GM18507 (cell line): Measurements from ENCODE around the gene SMARCAD1.

ENCODE experiments used
- DNase-seq: peaks from one replicate; pipeline ENCODE4 v3.0.0; 2011; ENCODE audit warnings: low read depth; ENCODE audit not compliant: insufficient read length; ENCODE audit errors: extremely low spot score
- FAIRE-seq: peaks from 2 replicates; lab custom pipeline; 2011; peaks lifted over from hg19 to GRCh38; lab: Jason Lieb, UNC

Gene SMARCAD1

DNA sequence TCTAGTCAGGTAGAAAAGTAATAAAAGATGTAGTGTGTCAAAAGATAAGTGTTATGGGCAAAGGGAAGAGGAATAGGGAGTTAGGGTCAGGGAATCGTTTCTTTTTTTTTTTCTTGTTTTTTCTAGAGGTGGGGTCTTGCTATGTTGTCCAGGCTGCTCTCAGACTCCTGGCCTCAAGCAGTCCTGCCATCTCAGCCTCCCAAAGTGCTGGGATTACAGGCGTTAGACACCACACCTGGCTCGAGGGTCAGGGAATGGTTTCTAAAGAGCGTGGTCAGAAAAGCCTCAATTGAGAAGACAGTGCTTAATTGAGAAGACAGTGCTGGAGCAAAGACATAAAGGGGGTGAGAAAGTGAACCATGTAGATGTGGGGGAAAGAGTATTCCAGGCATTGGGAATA is 19.1 kb downstream of the SMARCAD1 start:
- no peak for FAIRE-seq
- no peak for DNase-seq

DNA sequence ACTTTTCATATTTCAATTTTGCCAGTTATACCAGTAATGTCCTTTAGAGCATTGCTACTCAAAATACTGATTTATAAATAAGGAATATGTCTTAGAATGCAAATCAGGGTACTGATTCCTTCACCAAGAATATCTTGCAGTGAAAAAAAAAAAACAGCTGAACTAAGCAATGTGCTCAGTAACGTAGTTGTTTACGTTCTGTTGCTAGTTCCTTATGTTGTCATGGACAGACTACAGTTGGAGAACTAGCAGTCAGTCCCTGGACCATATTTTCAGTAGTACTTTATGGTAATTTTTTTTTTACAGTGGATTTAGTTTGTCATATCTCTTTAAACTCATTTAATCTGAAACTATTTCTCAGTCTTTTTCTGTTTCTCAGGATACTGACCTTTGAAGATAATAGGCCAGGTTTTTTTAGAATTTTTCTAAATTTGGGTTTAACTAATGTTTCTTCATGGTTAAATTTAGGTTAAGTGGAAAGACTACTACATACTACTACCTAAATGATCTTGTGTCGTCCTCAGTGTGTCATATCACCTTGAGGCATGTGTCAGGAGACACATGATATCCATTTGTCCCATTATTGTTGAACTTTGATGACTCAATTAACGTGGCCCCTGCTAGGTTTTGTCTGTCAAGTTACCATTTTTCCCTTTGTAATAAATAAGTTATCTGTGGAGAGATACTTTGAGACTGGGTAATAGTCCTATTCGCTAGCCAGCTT is 21.0 kb downstream of the SMARCAD1 start:
- DNase-seq = no peak
- no peak for FAIRE-seq

DNA sequence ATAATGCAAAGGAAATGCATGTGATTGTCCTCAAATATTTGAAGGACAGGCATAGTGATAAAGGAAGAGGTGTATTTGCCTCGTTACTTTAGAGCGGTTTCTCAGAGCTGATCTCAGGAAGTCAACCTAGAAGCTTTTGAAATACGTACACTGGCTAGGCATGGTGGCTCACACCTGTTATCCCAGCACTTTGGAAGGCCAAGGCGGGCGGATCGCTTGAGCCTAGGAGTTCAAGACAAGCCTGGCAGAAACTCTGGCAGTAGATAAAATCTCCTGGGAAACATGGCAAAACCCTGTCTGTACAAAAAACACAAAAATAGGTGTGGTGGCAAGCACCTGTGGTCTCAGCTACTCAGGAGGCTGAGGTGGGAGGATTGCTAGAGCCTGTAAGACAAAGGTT is 24.9 kb downstream of the SMARCAD1 start:
- FAIRE-seq (no peak), DNase-seq (no peak)

DNA sequence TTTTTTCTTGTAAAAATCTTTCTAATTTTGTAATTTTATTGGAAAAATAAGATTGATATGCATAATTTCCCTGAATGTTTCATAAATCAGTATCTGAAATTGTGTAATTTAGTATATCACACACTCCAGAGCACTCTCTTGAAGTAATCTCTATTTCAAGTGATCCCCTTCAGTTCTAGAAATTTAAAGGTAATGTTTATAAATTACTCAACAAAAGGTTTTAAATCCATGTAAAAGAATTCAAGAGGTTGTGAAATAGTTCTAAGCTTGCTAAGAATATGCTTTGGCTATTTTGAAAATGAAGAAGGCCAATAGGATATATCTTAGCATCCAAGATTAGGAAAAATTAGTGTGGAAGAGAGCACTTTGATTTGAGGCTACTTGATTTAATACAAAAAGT is 28.2 kb downstream of the SMARCAD1 start:
- FAIRE-seq (no peak), DNase-seq (no peak)

DNA sequence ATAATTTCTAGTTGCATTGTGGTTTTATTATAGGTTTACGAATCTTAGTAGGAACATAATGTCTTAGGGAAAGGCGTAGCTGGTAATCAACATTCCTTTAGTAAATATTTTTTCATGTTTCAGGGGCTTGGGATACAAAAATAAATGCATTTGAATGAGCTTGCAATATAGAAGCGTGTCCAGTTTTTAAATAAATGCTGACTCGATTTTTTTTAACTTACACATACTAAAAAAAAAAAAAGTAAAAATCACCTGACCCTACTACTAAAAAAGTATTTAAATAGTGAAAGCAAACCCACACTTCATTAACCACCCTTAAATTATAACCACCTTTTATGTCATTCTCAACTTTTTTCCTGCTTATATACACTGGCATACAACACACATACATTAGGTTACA is 29.6 kb downstream of the SMARCAD1 start:
- DNase-seq (no peak), FAIRE-seq (no peak)

DNA sequence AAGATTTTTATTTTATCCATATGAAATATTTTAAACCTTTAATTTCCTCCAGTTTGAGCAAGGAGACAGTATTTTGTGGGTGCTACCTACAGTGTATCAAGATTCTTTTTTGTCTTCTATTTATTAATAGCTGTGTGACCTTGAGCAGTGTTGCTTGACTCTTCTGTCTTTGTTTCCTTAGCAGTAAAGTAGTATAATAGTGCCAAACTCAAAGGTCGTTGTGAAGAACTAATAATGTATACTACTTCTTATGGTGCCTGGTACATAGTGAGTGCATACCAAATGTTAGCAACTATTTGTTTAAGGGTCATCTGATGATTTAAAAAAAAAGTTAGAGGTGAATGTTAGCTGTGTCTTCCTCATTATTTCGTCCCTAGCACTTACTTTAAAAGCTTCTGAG is 30.5 kb downstream of the SMARCAD1 start:
- DNase-seq (no peak), FAIRE-seq (no peak)

DNA sequence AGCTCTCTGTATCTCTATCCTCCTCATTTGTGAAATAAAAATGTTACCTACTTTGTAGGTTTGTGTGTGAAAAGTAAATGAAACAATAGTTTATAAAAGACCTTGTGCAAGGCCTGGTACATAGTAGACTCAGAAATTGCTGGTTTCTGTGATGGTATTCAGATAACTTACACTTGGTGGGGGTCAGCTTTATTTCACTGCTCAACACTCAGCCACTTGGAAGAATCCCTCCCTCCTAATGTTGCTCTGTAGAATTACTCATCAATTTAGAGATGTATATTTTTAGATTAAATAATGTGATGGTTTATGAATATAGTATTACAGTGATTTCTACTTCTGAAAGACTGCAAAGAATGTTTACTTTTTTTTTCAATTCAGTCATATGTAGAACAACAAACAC is 32.7 kb downstream of the SMARCAD1 start:
- DNase-seq = no peak
- FAIRE-seq = no peak

DNA sequence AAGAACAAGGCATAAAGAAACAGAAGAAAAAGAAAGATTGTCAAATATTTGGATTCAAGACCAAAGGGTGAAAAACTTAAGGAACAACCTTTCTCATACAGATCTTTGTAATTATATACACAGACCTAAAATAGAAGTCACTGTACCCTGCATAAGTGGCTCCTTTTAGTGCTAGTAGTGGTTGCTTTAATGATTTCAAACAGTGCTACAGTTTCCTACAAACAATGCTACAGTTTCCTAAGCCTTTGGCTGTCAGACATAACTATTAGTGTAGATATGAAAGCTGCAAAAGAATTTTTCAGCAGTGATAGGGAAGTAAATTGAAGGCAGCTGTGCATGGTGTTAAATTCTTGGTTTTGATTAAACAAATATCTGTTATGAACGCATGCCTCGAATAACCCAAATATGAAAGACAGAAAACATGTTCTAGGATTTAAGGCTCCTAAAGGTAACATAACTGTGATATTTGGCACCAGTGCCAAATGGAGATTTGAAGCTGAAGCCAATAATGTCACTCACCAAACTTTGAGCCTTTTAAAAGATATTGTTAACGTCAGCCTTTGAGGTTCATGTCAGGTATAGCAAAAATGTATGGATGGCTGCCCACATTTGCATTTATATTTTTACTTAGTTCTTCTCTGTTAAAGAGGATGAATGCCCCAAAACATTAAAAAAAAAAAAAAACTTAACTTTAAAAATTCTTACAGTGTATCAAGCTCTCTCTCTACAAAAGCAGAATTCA is 36.6 kb downstream of the SMARCAD1 start:
- no peak for DNase-seq
- FAIRE-seq = peak; percentile 9

DNA sequence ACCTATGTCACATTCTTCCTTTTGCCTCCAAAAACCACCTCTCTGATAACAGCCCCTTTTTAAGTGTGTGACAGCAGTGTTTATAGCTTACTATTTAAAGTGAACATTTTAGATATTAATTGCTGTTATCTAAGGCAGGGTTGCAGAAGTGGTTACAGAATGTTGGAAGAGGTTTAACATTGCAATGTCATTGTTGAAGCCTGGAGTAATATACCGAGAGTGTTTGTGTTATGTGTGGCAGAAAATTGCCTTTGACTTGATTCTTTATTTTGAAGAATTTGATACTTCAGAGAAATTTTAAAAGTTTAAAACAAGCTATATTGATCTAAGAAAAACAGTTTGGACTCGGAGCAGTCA is 37.1 kb downstream of the SMARCAD1 start:
- FAIRE-seq = no peak
- DNase-seq = no peak

DNA sequence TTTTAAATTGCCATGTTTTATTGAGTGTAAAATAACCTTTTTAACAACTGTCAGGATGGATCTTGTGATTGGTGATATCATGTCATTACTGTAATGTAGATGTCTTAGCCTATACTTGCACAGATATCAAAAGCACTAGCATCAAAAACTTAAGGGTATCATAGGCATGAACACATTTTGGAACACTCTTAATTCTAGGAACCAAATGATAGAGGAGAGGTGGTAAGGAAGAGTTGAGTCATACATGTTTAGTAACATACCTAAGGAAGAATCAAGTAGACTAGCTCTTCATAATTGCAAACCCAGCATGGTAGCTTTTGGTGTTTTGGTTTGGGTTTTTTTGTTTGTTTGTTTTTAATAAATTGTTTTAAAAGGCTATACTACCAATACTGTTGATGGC is 43.4 kb downstream of the SMARCAD1 start:
- FAIRE-seq (no peak), DNase-seq (no peak)

DNA sequence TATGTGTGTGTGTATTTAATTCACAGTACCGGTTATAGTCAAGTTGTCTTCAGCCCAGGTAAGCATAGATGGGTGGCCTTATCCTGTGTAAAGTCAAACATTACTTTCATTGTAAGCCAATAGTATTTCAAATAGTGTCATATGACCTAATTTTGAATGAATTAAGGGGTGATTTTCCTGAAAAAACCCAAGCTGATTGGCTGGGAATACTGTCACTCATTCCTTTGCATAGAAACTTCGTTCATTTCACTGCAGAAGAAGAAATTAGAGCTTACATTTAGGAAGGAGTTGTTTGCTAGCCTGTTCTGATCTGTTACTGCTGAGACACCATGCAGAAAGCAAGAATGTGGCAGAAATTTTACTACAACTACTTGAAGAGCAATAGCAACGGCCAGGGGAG is 45.4 kb downstream of the SMARCAD1 start:
- DNase-seq (no peak), FAIRE-seq (no peak)

DNA sequence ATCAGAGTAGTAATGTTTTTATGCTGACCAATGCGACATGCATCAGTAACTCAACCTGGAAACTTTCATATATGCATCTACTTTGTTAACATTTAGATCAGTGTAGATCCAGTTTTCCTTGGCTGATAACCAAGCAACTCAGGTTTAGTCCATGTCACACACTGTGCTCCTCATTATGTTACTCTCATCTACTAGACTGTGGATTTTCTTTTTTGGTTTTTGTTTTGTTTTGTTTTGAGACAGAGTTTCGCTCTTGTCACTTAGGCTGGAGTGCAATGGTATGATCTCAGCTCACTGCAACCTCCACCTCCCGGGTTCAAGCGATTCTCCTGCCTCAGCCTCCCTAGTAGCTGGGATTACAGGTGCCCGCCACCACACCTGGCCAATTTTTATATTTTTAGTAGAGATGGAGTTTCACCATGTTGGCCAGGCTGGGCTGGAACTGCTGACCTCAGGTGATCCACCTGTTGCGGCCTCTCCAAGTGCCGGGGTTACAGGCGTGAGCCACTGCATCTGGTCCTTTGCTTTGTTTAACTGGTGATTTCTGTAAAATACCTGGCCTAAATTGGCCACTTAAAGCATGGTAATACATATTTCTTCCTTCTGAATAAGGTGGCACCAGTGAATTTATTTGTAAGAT is 48.6 kb downstream of the SMARCAD1 start:
- FAIRE-seq = no peak
- no peak for DNase-seq

DNA sequence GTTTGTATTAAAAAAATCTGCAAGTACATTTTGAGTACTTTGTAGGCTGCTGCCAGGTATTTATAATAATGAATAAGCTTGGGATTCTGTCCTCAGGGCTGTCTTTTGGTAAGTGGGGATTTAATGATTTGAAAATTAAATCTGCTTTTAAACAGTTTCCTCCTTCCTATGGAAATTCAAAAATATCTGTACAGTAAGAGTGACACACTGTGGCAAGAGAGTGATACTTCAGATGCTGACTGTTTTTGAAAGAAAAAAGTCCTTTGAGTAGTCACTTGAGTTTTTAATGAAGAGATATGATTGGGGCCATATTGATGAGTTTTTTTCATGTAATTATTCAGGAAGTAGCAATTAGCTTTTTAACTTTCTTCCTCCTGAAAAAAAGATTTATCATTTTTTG is 49.2 kb downstream of the SMARCAD1 start:
- no peak for FAIRE-seq
- DNase-seq = no peak

DNA sequence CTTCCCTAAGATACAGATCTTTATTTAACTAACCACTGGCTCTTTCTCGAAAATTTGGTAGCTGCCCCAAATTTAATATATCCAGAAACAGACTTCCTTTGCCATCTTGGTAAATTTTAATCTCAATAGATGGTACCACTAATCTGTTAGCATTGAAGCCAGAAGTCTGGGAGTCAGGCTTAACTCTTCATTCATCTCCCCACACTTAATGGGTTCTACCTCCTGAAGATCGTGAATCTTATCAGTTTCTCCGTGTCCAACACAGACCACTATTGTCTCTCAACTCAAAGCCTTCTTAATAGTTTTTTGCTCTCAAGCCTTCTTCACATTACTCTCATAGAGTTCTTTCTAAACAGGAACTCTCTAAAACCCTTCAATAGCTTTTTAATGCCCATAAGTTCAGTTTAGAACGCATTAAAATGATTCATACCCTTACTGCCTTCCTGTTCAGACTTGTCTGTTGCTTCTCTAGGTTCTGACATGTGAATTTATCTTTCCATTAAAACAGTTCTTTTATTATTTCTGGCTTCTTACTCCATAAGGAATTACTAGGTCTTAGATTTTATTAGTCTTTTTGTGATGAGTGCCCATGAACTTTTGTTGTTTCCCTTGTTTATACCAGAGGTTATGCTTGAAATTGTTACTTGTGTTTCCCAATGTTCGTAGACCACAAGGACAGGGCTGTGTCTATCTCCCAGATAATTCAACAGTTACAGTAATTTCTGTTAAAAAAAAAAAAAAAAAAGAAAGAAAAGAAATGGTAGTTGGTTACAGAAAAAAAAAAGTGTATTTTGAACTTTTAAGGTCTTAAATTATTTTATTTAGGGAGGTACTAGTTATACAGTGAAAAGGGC is 54.7 kb downstream of the SMARCAD1 start:
- FAIRE-seq = no peak
- no peak for DNase-seq

DNA sequence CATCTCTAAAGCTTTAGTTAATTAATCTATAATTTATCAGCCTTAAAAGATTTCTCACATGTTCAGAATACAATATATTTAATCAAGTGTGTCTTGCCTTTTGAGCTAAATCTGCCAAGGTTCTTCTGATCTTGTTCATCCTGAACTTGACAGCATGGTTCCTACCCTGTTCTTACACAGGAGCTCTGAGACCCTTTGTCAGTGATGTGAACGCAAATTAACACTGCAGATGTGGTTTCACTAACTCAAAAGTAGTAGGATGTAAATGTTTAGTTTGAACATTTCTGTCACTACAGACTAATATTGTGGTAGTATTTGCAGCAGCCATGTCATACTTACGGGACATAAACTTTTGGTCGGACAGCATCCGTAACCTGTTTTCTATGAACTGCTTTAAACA is 59.4 kb downstream of the SMARCAD1 start:
- FAIRE-seq (peak; percentile 60), DNase-seq (no peak)

DNA sequence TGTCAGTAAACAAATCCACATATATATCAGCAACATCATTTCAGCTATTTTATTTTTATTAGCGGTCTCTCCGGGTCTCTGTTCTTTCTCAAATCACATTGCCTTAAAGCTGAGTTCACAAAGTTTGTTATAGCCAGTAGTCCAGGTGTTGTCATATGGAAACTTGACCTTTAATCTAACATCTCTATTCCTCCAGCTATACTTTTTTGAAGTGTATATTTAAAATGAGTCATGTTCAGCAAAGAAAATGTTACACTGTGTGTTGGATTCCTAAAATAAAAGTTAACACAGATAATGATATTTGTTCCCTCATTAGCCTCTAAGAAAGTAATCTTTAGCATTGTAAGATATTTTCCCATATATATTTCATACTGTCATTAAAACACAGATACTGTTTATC is 63.6 kb downstream of the SMARCAD1 start:
- DNase-seq (no peak), FAIRE-seq (no peak)

DNA sequence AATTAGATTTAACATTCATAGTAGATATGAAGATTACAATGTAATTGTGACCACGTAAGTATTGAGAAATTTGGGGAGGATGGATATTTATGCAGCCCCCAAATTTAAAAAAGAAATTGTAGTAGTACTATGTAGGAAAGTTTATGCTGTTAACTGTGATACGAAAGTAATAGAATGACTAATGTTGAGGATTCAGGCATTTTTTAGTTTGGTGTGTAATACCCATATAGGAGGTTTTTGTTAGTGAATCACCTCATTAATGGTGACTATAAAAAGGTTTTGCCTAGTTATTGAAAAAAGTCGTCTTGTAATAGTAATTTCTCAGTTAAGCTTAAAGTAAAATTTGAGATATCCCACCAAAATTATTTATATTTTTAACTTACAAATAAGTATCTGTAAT is 67.2 kb downstream of the SMARCAD1 start:
- DNase-seq (no peak), FAIRE-seq (no peak)

DNA sequence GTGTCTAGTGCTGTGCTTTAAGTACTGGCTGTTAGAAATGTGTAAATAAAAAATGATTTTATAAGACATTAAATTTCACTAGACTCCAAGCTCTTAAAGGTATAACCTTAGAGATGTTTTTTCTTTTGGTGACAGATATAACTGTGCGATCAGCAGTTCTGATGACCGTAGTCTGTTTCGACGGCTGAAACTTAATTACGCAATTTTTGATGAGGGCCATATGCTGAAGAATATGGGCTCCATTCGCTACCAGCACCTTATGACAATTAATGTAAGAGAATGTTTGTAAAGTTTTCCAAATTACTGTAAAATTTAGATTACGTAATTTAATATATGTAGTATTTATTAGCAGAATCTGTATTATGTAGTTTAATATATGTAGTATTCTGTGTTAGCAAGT is 68.5 kb downstream of the SMARCAD1 start:
- DNase-seq (no peak), FAIRE-seq (no peak)

DNA sequence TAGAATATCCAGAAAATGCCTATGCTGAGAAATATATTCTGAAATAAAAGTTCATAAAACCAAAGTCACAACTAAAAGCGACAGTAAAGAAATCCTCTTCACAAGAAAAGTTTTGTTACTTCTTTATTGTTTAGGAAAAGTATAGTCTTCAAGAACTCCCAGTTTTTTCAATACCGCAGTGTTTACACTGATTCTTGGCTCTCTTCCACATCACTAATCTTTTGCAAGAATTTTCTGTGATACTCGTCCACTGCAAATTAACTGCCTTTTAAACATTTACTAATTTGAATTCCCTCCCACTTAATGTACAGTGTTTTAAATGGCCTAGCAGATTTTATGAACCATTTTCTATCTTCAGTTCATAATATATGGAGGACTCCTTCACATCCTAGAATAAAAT is 69.9 kb downstream of the SMARCAD1 start:
- FAIRE-seq (no peak), DNase-seq (no peak)

DNA sequence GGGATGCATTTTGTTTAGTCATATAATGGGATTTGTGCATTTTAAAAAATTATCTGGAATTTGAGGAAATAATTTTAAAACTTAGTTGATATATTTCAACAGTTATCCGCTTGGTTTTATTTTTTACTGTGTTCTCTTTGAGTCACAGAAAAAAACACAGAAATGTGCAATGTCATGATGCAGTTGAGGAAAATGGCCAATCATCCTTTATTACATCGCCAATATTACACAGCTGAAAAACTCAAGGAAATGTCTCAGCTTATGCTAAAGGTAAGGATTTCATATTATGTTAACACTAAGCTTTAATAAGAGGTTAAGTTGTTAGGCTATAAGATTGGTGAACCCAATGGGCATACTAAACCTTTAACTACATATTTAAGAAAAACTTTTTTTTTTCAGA is 71.1 kb downstream of the SMARCAD1 start:
- no peak for FAIRE-seq
- DNase-seq = no peak
